HEK293 (cell line): ENCODE measurements around the gene OTUB2.

Experiments
- GLIS1 ChIP-seq: fragments of 450-650 bp; formaldehyde crosslinking; IDR thresholded peaks from 2 replicates; pipeline ENCODE4 v1.5.1; 2016; ENCODE audit warnings: missing biosample characterization, missing genetic modification characterization
- HOXA7 ChIP-seq: sonication (generic); formaldehyde crosslinking; IDR thresholded peaks from 2 replicates; pipeline ENCODE4 v1.8.1; 2022; ENCODE audit warnings: missing genetic modification reagents, borderline replicate concordance
- ZNF274 ChIP-seq, 2 experiments: fragments of 200-500 bp in 1 of 2; fragments of 450-650 bp in 1 of 2; sonication (Bioruptor generic) in 1 of 2; formaldehyde crosslinking in 1 of 2; IDR thresholded peaks; 2 replicates each; pipeline versions ENCODE4 v1.5.1 to v1.6.1; 2014 to 2016; ENCODE audit warnings: borderline replicate concordance in 1 of 2, inconsistent platforms in 1 of 2, low read length in 1 of 2, missing biosample characterization in 1 of 2, missing genetic modification characterization in 1 of 2

DNA sequence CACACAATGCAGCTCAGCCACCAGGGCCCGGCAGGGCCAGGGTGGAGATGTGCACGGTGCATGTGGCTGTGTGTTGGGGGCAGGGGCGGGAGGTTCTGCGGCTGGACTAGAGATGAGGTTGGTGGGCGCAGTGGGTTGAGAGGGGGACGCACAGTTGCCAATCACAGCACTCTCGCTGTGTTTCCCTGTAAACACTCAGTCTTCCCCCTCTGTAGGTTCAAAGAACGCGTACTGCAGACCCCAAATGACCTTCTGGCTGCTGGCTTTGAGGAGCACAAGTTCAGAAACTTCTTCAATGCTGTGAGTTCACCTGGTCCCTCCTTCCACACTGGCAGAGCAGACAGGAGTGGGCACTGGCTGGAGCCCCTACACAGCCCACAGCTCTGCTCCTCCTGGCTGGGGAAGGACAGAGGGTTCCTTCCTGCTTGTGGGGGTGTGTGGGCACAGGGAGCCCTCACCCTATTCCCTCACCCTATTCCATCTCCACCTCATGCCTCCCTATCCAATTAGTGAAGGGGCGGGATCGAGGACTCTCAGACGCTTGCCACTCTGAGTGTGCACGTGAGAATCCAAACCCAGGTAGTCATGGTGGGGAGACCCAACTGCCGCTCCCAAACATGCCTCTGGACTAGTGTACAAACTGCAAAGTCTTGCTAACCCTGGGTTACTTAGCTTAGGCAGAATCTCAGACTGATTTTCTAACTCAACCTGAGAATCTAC lies 17.8 kb downstream of the OTUB2 start:
- TF ChIP-seq GLIS1 (tag by site-specific recombination) = no peak
- TF ChIP-seq ZNF274 (IDR thresholded peaks at IDR 0.05; ENCODE audit: low read length) = no peak
- no peak for TF ChIP-seq ZNF274 (tag by site-specific recombination; IDR thresholded peaks at IDR 0.05; ENCODE audit: borderline replicate concordance)
- no peak for TF ChIP-seq HOXA7 (CRISPR knock-in tag)
